NCI-H187 (cell line): ENCODE measurements around the gene ATG7.
"Not testable (repeated sequence)": the region's sequence is repeated elsewhere in the genome, so short reads cannot be mapped to it uniquely, and the experiment has no call there.

Experiments
- DNase-seq, 2 experiments: peaks; one replicate each; lab custom pipeline; 2025; lab: John Stamatoyannopoulos, UW

The ATG7 gene

DNA sequence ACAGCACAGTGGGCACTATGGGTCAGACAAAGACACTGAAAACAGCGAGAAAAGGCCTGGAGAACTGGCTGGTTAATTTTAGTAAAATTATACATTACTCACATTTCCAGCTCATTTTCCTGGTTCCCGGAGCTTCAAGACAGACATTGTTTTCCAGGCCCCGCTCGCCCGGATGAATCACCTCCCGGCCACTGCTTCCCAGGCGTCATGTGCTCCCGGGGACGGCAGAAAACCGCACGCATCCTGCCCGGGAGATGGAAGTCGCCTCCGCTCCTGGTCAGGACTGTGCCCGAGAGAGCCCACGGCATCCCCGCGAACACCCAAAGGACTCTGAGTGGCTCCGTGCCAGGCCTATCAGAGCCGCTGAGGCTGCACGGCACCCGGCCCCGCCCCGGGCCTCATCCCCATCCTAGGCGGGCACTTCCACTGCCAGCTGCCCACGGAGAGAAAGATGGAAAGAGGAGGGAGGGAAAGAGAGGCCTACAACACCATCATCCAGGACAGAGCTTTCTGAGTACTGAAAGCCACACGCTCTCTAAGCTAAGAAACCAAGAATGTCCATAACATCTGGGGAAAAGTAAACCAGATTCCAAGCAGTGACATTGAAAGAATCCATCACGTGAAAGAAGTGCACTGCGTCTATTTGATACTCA lies 296.4 kb downstream of the ATG7 start:
- no peak for DNase-seq

DNA sequence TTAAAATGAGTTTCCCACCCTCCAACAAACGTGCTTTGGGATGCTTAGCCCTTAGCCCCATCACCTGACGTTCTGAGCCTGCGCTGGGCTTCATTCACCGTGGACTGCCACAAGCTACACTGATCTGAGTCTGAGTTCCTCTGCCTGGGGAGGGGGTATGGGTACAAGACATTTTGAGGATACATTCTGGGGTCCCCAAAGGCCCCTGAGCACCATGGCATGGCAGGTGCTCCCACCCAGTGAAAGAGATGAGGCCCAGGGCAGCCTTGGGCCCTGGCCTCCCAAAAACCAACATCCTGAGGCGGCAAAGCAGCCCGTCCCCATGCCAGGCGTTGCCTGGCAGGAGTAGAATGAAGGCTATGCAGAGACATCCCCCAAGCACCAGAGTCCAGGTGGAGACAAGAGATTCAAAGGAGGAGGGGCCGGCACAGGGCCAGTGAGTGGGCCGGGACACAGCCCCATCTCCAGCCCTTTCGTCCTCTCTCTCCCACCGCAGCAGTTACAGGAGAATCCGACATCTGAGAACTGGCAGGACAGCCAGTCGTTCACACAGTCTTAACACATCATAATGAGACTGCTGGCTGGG lies 297.1 kb downstream of the ATG7 start:
- no peak for DNase-seq

DNA sequence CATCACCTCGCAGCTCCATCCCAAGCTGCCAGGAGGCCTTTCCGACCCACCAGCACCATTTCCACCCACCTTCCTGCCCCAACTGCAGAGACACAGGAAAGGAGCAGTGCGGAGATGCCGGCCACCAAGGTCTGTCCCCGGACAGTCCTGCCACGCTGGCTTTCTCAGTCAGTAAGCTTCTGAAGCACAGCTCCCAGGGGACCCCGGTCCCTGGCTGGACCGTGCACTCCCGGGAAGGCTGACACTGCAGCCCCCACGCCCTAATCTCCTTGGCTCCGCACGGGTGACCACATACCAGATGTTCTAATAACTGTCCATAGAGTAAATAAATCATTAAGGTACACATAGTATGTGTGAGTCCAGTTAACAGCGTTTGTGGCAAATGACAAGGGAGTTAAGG lies 298.1 kb downstream of the ATG7 start:
- no peak for DNase-seq

DNA sequence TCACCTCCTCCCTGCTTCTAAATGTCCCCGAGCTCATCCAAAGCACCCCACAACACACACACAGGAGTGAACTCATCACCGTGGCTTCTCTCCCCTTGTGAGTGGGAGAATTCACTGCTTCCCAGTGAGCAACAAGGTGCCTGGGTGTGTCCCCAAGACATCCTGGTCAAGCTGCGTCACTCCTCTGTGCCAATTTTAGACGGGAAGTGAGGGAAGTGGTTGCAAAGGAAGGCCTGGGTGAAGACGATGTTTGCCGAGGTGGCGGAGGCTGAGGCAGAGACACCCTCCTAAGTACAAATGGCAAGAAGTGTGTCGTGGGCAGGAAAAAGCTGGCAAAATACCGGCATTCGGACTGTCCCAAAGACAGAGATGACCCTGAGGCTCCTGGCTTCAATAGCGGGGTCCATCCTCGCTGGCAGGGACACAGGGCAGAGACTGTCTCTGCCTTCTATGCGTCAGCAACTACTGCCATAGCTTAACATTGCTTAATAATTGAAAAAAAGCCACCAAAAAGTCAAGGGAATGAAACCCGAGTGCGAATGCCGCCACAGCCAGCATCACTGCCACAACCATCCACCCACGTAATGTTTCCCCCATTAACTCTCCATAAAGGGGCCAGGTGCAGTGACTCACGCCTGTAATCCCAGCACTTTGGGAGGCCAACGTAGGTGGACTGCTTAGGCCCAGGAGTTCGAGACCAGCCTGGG lies 298.7 kb downstream of the ATG7 start:
- DNase-seq = no peak

DNA sequence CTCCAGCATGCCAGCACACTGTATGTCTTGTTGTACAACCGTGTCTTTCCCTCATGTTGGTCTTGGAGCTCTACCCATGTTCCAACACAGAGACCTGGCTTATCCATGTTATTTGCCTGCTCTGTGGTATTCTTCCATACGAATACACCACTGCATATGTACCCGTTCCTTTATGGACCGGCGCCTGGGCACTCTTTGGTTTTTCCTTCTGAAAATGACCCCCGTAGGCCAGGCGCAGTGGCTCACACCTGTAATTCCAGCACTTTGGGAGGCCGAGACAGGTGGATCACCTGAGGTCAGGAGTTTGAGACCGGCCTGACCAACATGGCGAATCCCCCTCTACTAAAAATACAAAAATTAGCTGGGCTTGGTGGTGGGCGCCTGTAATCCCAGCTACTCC lies 300.5 kb downstream of the ATG7 start:
- DNase-seq = not testable (repeated sequence)

DNA sequence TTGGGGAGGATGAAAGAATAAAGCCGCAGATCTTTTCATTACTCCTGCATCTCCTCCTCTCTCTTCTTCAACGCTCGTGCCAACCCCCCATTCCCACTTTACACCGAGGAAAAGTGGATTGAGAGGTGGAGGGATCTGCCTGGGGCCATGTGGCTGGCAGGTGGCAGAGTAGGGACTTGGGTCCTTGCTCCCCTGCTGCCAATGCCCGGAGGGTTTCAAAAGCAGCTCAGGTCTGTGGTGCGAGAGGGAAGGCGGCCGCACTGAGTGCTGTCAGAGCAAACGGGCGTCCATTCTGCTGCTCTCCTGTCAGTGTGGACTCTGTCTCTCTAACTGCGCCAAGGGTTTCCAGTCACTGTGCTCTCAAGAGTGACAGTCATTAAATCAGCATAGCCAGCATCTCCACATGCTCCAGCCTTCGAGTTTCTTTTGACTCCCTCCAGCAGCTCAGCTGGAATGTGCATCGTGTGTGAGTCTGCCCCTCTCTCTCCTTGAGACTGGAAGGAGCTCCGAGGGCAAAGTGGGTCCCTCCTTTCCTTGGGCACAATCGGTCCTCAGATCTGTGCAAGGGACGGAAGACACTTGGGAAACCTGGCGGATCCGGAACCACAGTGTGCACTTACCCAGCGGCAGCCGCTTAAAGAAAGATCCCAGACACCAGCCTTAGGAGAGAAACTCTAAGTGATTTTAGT lies 302.9 kb downstream of the ATG7 start:
- no peak for DNase-seq

DNA sequence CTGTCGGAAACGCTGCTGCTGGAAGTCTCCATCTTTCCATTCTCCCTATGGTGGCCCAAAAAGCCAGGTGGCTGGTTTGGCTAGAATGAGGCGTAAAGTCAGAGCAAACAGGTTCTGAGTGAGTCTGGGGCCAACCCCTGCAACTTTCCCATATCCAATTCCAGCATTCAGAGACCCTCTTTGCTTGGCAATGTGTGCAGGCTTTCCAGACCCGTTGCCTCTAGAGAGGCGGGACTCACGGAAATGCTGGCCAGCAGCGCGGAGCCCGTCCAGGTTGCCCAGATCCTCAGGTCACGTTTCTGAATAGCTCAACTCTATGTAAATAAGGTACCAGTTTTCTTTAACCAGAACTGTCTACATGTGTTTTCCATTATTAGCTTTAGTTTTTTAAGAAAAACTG lies 303.5 kb downstream of the ATG7 start:
- DNase-seq = no peak

DNA sequence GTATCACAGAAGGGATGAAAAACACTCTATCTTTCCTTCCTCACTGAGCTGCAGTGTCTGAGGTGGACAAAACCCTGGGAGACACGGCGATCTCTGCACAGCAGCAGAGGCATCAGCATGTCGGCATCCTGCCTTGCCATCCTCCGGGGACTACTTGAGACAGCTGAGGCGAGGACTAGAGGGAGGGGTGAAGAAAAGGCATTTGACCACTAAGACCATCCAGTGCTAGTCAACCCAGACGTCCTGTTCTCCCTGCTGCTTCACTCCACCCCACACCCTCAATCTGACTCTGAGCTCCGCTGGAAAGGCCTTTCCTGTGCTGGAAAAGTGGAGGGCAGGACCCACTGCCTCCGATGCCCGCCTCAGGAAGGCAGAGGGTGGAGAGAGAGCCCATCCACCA lies 304.3 kb downstream of the ATG7 start:
- DNase-seq = no peak

DNA sequence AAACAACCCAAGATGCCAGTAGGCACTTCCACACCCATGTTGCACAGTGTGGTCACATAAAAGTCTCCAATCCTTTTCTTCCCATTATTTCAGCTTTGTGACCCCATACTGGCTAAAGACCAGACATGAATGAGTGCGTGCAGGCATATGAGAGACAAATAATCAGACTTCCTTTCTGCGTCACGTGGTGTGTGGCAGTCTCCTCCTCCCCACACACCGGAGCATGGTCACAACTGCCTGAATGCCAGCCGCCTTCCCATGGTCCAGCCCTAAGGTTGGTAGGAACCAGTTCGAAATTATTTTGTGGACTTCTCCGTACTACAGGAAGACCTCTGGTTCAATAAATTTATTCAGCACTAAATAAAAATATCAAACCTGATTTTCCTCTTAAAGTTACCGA lies 306.0 kb downstream of the ATG7 start:
- DNase-seq = no peak

DNA sequence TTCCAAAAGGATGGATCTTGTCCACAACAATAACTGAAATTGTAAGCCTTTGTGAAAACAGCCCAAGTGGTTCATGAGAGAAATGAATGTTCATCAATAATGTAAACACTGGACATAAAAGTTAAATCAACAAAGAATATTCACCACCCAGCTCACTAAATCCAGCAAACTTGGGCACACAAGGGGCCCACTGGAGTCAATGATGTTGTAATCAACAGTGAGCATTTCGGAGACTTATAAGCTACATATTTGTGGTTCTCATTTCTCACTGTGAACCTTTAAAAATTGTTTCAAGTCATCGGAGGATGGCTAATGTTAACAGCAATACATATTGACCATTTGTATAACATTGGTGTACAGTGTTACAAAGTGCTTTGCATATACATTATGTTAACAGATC lies 308.4 kb downstream of the ATG7 start:
- no peak for DNase-seq

DNA sequence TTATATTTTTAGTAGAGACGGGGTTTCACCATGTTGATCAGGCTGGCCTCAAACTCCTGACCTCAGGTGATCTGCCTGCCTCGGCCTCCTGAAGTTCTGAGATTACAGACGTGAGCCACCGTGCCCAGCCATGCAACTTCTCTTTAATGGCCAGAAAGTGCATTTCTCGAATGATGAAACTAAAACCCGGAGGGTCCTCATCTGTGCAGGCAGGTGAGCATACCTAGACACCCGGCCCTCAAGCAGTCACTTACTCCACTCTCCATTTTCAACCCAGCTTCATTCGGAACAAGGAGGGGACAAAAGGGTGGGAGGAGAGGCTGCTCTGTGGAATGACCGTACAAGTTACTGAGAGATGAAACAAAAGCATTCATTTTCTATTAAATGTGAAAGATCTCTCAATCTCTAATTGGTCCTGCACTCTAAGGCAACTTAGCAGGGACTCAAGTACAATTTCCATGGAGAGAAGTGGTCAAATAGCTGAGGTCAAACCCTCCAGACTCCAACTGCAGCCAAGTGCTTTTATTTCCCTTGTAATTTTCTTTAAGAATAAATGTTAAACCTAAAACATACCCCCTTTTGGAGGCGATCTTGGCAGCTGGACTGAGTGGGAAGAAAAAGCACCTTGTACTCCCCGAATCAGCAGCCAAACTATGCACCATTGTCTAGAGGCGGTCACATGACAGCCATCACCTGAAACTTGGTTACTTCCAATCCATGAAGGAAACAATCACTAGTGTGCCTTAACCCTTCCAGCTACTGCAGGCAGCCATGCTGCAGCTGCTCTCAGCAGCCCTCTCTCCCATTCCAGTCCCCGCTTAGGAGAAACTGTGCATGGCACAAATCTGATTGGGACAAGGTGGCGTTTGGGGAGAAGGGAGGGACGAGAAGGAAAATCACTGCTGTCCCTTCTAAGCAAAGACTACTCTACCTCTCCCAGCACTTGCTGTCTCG lies 309.3 kb downstream of the ATG7 start:
- no peak for DNase-seq

DNA sequence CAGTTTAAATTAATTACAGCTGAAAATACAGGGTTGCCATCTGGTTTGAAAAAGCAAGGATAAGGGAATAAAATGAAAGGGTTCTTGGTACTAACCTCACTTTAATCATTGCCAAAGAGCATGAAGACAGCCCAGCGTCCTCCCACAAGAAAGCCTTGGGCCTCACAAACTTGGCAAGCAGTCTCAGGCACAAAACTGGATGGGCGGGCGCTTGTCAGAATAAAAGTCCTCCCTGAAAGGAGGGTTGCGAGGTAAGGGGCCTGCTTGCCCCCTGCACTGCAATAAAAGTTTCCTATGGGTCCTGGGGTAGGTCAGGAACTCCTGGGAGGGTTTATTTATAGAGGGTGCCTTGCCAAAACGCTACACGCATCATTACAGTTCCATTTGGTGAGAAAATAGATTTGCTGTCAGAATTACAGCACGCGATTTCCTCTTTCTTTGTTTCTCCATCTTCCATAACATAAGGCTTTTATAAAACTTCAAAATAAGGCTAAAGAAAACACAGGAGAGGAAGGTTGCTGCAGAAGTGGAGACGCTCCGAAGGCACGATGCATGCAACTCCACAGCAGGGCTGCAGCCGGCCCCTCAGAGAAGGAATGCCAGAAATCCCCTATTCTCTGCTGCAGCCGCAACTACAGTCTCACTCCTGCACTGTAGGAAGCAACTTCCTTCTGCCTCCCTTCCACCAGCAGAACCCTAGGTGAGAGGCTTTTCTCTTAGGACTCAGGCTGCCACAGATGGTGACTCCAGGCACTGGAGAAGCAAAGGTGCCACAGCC lies 310.2 kb downstream of the ATG7 start:
- DNase-seq = no peak

DNA sequence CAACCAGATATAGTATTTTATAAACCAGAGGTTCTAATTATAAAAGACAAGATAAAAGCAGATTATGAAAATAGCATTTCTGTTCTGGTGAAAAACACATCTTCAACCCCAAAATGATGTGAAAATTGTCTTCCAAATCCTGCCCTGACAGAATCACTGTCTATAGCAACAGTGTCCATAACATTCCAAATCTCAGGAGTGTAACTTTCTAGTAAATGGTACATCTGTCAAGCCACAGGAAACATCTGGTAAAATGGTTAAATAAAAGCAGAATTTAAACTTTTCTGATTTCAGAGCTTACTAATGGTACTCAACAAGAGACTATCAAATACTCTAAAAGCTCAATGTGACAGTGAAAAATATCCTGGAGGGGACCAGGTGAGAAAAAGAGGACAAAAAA lies 311.0 kb downstream of the ATG7 start:
- DNase-seq = no peak

DNA sequence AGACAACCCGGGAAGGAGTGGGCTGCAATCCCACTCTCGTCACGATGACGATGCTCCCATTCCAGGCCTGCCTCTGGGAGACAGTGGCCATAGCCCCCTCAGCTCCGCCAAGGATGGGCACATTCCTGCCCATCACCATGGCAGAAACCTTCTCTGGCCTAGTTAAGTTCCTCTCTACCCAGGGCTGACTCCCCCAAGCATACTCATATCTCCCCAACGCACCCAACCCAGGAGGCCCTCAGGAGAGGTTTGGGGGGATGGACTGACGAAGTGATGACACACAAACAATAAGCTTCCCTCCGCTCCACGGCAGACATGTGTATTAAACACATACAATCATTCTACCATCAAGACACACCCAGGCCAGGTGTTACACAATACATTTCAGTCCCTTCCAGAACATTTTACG lies 311.4 kb downstream of the ATG7 start:
- DNase-seq = no peak

DNA sequence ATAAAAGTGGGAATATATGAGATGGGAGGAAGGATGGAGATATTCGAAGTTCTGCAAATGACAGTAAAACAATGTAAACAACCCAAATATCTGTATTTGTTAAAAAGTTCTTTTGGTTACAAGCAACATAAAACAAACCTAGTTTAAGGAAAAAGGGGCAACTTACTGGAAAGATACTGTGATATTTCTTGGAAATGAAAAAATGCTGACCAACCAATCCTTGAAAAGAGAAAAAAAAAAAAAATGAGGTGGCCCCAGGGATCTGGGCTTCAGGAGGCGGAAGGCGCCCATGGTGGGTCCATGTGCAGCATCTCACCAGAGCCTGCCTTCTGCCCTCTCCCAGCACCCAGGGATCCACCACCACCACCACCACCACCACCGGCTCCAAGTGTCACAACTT lies 312.4 kb downstream of the ATG7 start:
- no peak for DNase-seq

DNA sequence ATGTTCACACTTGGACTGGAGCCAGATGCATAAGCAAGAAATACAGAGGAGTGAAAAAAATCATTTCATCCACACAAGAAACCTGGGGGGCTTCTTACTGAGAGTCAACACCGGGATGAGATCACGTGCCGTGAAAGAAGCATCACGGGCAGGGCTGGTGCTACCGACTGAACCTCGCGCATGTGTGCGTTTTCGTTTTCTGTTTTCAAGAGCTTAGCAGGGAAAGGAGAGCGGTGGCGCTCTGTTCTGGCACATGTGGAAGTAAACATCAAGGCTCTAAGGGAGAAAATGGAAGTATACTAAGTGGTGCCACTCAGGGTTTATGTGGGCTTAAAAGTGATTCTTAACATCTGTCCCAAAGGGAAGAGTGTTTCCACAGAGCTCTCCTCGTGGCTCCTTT lies 315.6 kb downstream of the ATG7 start:
- no peak for DNase-seq

DNA sequence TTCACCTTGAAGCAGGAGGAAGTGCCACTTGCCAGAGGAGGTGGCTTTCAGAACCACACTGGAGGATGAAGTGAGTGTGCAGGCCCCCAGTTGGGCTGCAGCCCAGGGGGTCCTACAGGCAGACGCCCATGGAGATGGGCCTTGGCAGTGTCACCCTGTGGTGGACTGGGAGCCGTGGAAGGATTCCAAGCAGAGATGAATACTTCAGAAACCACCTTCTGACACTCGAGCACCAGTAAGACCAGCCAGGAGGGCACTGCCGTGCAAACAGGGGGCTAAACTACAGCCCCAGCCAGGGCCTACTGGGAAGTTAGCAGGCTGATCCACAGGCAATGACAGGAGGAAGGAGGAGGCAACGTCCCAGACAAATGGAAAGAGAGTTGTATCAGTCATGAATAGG lies 316.1 kb downstream of the ATG7 start:
- no peak for DNase-seq

DNA sequence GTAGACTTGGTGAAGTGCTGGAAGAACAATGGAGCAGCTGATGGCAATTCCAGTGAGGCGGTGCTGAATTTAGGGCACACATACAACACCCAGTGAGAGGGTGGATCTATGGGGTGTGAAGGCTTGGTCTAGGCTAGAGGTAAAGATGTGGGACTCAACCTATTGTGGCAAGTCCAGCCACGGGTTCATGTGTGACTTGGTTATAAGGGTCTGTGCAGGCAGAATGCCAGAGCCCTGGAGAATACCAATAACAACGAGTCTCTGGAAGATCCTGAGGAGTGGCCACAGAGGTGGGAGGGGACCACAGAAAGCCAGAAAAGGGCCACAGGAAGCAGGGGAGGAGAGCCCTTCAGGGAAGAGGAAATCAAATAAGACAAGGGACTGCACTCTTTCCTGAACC lies 316.6 kb downstream of the ATG7 start:
- DNase-seq = no peak

DNA sequence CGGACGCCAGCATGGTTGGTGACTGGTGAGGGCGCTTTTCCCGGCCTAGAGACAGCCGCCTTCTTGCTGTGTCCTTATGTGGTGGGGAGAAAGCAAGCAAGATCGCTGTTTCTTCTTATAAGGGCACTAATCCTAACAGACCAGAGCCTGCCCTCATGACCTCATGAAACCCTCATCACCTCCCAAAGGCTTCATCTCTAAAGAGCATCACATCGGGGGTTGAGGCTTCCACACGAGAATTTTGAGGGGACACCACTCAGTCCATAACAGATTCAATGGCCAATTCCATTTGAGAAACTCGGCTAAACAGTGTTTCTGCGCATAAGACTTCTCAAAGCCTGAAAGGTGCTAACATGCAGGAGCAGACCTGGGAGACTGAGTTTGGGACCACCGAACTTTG lies 317.5 kb downstream of the ATG7 start:
- no peak for DNase-seq

DNA sequence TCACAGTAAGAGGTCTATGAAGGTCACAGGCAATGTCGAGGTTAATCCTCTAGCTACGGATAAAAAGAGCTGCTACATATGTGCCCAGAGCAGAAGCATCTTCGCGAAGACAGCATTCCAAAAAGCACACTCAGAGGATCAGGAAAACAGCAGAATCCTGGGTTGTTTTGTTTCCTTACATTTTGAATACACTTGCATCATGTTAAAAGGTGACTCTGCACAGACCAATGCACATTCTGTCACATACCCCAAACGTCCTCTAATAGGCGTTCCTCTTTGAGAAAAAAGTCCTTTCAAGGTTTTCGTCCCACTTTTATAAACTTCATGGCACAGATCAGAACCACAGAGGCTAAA lies 318.8 kb downstream of the ATG7 start:
- no peak for DNase-seq
